Measurements from ENCODE around the gene RNF123.

Gene RNF123

GRCh38 chr3:49701388-49702077, 12.2 kb downstream of the RNF123 start:
- no peak for DNase-seq (ENCODE audit: low read depth, low spot score)

DNA sequence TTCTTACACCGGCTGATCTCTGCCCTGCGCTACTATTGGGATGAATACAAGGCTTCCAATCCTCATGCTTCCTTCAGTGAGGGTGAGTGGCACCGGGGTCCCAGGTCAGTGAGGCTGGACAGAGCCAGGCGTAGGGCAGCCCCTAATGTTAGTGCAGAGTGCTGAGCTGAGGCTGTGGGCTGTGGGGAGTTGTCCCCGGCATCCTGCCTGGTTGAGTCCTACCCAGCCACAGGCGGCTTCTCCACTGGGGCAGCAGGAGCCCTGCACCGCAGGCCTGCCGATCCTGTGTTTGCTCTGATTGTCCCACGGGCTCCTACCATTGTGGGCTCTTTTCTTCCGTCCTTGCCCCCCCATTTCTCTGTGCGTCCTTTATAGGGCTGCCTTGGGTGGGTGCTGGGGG, 13.3 kb downstream of the RNF123 start:
- DNase-seq (ENCODE audit: low read depth, low spot score): no peak

DNA sequence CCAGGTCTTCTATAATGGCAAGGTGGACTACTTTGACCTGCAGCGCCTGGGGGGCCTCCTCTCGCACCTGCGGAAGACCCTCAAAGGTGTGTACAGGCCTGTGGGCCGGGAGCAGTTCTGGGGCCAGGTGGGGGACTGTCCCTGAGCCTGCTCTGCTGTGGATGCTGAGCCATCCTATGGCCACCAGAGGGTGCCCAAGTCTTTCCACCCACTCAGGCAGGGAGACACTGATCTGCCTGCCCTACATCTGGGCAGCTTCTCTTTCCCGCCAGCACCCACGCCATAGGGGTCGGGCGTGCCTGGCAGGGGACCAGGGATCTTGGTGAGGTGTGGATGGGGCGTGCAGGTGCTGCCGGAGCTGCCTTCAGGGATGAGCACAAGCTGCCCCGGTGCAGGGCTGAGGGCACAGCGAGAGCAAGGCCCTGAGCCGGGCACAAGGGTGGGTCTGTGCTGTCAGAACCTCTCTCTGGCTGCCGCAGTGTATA, 14.1 kb downstream of the RNF123 start:
- DNase-seq (ENCODE audit: low read depth, low spot score): no peak

DNA sequence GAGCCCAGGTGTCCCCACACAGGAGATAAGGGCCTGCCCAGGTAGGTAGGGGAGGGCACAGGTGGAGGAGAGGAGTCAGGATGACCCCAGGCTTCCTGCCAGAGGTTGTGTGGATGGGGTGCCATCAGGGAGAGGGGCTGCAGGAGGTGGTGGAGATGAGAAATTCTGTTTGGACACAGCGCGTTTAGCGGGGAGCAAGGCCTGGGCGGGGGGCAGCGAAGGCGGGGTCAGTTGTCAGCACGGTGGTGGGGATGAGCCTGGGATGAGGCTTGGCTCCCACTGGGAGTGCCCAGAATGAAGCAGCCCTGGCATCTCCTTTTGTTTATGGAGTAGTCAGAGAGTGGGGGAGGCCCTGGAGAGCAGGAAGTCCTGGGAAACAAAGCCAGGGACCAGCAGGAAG, 14.6 kb downstream of the RNF123 start:
- DNase-seq (ENCODE audit: low read depth, low spot score): no peak

- DNase-seq (ENCODE audit: low read depth, low spot score): no peak
Observed at GRCh38 chr3:49704629-49705028, 15.3 kb downstream of the RNF123 start.

- no peak for DNase-seq (ENCODE audit: low read depth, low spot score)
Observed at GRCh38 chr3:49705390-49705960, 16.1 kb downstream of the RNF123 start.

DNA sequence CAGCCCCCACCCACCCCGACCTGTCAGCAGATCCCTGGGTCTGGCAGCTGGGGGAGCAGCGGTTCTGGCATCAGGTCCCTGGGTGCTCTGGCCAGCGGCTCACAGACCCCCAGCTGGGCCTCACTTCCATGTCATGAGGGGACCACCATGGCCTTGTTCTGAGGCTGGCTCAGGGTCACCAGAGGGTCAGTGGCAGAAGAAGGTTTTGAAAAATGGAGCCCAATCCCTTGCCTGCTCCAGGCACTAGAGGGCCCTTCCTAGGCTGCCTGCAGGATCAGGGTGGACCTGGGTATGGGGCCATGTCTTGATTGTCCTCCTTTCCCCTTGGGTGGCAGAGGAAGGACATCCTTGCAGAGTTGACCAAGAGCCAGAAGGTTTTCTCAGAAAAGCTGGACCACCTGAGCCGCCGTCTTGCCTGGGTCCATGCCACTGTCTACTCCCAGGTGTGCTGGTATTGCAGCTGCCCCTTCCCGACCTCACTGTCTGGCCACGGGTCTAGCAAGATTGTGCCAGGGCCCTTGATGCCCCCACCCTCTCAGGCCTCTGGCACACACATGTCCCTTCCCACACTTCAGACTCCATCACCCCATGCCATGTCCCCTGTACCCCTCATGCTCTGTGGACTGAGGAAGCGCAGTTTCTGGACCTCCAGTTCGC, 17.2 kb downstream of the RNF123 start:
- no peak for DNase-seq (ENCODE audit: low read depth, low spot score)

- no peak for DNase-seq (ENCODE audit: low read depth, low spot score)
Observed at GRCh38 chr3:49707113-49707480, 17.7 kb downstream of the RNF123 start.

DNA sequence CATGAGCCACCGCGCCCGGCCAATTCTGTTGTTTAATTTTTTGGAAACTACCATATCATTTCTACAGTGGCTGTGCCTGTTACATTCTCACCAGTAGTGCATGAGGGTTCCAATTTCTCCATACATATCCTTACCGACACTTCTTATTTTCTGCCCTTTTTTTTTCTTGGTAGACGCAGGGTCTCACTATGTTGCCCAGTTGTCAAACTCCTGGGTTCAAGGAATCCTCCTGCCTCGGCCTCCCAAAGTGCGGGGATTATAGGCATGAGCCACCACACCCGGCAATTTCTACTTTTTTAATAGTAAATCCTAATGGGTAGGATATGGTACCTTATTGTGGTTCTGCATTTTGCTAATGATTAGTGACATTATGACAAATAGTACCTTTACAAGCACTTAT, 20.5 kb downstream of the RNF123 start:
- no peak for DNase-seq (ENCODE audit: low read depth, low spot score)

GRCh38 chr3:49711489-49711888, 22.1 kb downstream of the RNF123 start:
- no peak for DNase-seq (ENCODE audit: low read depth, low spot score)

- no peak for DNase-seq (ENCODE audit: low read depth, low spot score)
Observed at GRCh38 chr3:49712166-49712565, 22.8 kb downstream of the RNF123 start.

DNA sequence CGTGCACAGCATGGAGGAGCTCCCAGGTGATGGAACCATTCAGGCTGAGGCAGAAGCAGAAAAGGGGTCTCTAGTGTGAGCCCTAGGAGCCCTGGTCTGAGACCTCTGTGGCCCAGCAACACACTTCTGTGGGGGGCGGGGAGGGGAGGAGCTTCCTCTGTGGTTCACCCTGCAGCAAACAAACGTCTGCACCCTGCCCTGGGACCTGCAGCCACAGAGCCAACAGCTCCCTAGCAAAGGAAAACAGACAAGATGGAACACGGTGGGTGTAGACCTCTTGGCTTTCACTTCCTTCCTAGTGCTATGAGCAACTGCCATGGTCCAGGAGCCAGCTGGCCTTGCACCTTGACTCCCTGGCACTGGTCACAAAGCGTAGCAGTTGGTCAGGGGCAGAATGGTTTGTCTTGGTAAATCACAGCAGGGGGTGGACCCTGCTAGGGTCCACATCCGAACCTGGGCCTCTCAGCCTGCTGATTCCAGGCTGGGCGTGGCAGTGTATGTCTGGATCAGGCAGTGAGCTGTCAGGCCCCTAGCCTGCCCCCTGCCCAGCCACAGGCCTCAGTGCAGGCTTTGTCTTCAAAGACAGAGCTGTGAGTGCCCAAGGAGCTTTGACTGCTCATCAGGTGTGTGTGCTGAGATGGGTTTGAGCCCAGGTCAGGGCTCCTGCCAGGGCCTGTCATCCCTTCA, 23.4 kb downstream of the RNF123 start:
- DNase-seq (ENCODE audit: low read depth, low spot score): no peak

DNA sequence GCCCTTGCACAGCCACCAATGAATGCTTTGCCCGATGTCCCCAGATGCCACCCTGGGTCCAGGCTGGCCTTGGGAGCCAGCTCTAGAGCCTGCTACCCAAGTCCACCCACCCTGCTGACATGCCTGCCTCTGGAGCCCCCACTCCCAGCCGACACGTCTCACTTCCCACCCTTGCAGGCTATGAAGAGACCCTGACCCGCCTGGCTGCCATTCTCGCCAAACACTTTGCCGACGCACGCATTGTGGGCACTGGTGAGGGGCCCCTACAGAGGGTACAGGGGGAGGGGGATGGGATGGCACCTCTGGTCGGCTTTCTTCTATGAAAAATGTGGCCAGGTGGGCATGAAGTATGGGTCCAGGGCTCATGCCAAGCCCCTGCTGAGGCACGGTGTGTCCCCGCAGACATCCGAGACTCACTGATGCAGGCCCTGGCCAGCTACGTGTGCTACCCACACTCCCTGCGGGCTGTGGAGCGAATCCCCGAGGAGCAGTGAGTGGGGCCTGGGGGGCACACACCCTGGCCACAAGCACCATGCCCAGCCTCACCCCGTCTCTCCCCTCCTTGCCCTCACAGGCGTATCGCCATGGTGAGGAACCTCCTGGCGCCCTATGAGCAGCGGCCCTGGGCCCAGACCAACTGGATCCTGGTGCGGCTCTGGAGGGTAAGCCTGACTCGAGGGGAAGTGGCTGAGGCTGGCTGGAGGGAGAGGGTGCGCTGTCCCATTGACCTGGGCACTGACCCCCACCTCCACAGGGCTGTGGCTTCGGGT, 24.2 kb downstream of the RNF123 start:
- DNase-seq (ENCODE audit: low read depth, low spot score): no peak

DNA sequence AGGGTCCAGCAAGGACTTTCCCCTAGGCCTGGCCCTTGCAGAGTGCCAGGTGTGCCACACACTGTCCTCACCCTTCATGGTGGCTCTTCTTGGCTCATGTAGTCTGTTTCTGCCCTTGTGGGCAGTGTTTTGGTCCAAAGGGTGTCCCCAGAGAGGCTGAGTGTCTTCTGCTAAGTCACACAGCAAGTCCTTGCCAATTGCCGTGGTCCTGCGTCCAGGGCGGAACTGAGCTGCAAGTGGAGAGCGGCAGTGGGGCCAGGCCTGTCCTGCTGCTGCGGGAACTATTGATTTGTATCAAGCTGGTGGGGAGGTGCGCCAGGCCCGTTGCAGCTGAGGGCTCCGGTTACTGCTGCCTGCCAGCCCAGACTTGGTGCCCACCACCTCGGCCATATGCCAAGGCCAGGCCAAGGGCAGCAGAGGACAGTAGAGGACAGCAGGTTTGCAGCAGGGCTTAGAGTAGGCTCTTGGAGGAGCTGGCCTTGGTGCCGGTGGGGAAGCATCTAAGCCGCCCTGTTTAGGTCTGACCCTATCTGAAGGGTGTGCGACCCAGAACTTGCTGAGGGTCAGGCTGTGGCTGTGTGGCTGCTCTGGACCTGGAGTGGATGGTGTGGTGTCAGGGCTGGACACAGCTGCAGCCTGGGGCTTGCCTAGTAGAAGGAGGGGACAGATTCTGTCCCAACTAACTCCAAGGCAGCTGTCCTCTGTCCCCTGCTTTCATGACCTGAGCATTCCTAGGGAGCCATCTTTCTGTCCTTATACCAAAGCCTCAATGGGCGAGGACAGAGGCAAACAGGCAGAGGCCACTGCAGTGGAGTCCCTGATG, 25.6 kb downstream of the RNF123 start:
- no peak for DNase-seq (ENCODE audit: low read depth, low spot score)

DNA sequence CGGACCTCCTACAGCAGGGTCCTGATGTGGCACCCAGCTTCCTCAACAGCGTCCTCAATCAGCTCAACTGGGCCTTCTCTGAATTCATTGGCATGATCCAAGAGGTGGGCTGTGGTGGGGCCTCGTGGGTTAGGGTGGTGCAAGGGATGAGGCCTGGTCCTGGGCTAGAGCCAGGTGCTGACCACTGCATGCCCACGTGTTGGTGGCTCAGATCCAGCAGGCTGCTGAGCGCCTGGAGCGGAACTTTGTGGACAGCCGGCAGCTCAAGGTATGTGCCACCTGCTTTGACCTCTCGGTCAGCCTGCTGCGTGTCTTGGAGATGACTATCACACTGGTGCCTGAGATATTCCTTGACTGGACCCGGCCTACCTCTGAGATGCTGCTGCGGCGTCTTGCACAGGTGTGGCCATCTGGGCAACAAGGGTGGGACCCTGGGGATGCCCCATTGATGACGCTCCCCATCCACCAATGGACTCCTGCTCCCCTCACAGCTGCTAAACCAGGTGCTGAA, 26.3 kb downstream of the RNF123 start:
- no peak for DNase-seq (ENCODE audit: low read depth, low spot score)

DNA sequence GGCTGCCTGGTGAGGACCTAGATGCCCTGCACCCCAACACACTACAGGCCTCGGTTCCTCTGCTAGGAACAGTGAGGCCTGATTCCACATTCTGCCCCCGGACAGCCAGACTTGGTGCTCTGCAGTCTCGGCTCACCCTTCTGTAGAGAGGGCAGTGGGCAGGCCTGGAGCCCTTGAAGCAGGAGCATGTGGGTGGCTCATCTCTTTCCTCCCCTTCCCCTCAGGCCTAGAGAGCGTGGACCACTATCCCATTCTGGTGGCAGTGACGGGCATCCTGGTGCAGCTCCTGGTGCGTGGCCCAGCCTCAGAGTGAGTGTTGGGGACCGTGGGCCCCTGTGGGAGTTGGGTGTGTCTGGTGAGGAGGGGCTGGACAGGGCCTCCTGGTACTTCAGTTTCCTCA, 26.8 kb downstream of the RNF123 start:
- no peak for DNase-seq (ENCODE audit: low read depth, low spot score)

DNA sequence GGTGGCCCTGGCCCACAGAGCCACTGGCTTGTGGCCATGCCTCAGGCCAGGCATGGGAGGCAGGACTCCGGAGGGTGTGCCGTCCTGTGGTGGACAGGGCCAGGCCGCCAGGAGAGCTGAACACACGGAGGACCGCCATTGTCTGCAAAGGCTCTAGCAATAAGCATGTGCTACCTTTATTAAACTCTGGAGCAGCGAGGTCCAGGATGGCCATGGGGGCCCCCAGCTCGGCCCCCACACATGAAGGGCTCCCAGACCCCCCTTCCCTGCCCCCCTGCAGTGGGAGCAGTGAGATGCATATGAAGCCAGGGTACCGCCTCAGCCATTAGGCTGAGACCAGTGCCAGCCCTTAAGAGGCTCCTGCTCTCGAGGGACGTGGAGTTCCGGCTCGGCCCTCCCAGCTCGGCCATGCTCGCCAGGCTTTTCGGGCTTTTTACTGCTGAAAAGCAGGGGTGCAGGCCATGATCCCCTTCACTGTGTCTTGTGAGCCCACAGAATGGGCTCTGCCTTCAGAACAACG, 27.4 kb downstream of the RNF123 start:
- no peak for DNase-seq (ENCODE audit: low read depth, low spot score)

DNA sequence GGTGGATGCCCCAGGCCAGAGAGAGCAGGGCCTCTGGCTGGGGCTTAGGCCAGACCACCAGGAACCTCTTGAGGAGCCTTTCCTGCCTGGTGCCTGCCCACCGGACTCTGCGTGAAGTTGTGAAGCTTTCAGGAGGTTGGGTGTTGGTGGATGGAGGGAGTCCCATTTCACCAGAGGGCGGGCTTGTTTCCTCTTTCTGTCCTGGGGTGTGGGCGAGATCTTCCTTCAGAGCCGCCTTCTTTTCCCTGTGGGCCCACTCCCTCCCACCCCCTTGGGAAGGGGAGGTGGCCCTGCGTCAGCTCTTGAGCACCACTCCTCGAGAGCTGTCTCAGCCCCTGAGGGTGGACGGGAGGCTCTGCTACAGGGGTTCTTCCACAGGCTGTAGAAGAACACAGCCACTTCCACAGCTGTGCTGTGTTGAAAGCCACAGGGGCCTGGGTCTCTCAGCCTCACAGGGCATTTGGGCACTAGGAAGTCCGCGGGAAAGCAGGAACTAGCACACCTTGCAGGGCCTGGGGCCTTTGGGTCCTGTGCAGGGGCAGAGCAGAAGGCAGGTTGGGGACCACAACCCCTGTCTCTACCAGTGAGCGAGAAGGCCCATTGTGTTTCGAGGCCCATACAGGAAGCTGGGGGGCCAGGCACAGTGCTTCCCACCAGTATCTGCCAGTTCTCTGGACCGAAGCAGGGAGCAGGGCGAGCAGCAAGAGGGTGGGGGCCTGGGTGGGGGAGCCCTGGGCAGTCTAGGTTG, 28.0 kb downstream of the RNF123 start:
- no peak for DNase-seq (ENCODE audit: low read depth, low spot score)

GRCh38 chr3:49717959-49718857, 28.9 kb downstream of the RNF123 start:
- no peak for DNase-seq (ENCODE audit: low read depth, low spot score)
